PFSK-1 (cell line): ENCODE results near the gene EPB41L4B.

ENCODE experiments used
- FOXP2 ChIP-seq: optimal IDR thresholded peaks from 2 replicates; pipeline ENCODE3; 2011; ENCODE audit warnings: borderline replicate concordance, control low read depth, inconsistent platforms; ENCODE audit not compliant: insufficient read depth; ENCODE audit errors: extremely low read length, extremely low read depth
- POLR2AphosphoS5 ChIP-seq: IDR thresholded peaks from 2 replicates; pipeline ENCODE4 v1.6.1; 2012; ENCODE audit warnings: low read depth, mild to moderate bottlenecking, control low read depth, low read length, moderate library complexity
- REST ChIP-seq, 2 experiments: IDR thresholded peaks; 2 replicates each; pipeline versions ENCODE4 v1.6.1 to v1.8.0; 2011 to 2012; ENCODE audit warnings: low read depth in 2 of 2, low read length in 2 of 2, control low read depth in 1 of 2, inconsistent platforms in 1 of 2, mild to moderate bottlenecking in 1 of 2, moderate library complexity in 1 of 2; ENCODE audit not compliant: insufficient read depth in 1 of 2
- SIN3A ChIP-seq: IDR thresholded peaks from 2 replicates; pipeline ENCODE4 v1.6.1; 2012; ENCODE audit warnings: mild to moderate bottlenecking, low read length, moderate library complexity, borderline replicate concordance; ENCODE audit not compliant: insufficient read depth
- TAF1 ChIP-seq: IDR thresholded peaks from 2 replicates; pipeline ENCODE4 v1.6.1; 2012; ENCODE audit warnings: low read length, control low read depth, borderline replicate concordance; ENCODE audit not compliant: insufficient read depth

The EPB41L4B gene

GRCh38 chr9:109143881-109144562 lies 176.8 kb downstream of the EPB41L4B start:
- no peak for TF ChIP-seq FOXP2
- TF ChIP-seq SIN3A, result no peak
- TF ChIP-seq REST (IDR thresholded peaks at IDR 0.05; ENCODE audit: insufficient read depth in 1 of 2, low read depth in 2 of 2, low read length in 2 of 2), result no peak
- TF ChIP-seq POLR2AphosphoS5, result no peak
- TF ChIP-seq TAF1, result no peak

GRCh38 chr9:109141375-109141774 lies 179.5 kb downstream of the EPB41L4B start:
- TF ChIP-seq SIN3A, result no peak
- no peak for TF ChIP-seq REST (IDR thresholded peaks at IDR 0.05; ENCODE audit: insufficient read depth in 1 of 2, low read depth in 2 of 2, low read length in 2 of 2)
- no peak for TF ChIP-seq TAF1
- TF ChIP-seq POLR2AphosphoS5, result no peak
- TF ChIP-seq FOXP2, result no peak

- no peak for TF ChIP-seq POLR2AphosphoS5
- no peak for TF ChIP-seq REST (IDR thresholded peaks at IDR 0.05; ENCODE audit: insufficient read depth in 1 of 2, low read depth in 2 of 2, low read length in 2 of 2)
- no peak for TF ChIP-seq TAF1
- no peak for TF ChIP-seq FOXP2
- no peak for TF ChIP-seq SIN3A
Observed at GRCh38 chr9:109139851-109140250, 181.0 kb downstream of the EPB41L4B start.

- no peak for TF ChIP-seq TAF1
- no peak for TF ChIP-seq SIN3A
- no peak for TF ChIP-seq POLR2AphosphoS5
- no peak for TF ChIP-seq FOXP2
- TF ChIP-seq REST (IDR thresholded peaks at IDR 0.05; ENCODE audit: insufficient read depth in 1 of 2, low read depth in 2 of 2, low read length in 2 of 2), result no peak
Observed at GRCh38 chr9:109138421-109138820, 182.4 kb downstream of the EPB41L4B start.

- TF ChIP-seq REST (IDR thresholded peaks at IDR 0.05; ENCODE audit: insufficient read depth in 1 of 2, low read depth in 2 of 2, low read length in 2 of 2), result no peak
Observed at GRCh38 chr9:109134167-109134578, 186.7 kb downstream of the EPB41L4B start.
